HG03354 (cell line): ENCODE data around the gene WNT2.
"Not testable (repeated sequence)": the region's sequence is repeated elsewhere in the genome, so short reads cannot be mapped to it uniquely, and the experiment has no call there.

ENCODE experiments used
- ATAC-seq: cut with Tn5 transposase; IDR thresholded peaks from one replicate; pipeline ENCODE4 v1.9.1; 2021; ENCODE audit warnings: mild to moderate bottlenecking; ENCODE audit not compliant: unreplicated experiment, poor library complexity, severe bottlenecking

The WNT2 gene

DNA sequence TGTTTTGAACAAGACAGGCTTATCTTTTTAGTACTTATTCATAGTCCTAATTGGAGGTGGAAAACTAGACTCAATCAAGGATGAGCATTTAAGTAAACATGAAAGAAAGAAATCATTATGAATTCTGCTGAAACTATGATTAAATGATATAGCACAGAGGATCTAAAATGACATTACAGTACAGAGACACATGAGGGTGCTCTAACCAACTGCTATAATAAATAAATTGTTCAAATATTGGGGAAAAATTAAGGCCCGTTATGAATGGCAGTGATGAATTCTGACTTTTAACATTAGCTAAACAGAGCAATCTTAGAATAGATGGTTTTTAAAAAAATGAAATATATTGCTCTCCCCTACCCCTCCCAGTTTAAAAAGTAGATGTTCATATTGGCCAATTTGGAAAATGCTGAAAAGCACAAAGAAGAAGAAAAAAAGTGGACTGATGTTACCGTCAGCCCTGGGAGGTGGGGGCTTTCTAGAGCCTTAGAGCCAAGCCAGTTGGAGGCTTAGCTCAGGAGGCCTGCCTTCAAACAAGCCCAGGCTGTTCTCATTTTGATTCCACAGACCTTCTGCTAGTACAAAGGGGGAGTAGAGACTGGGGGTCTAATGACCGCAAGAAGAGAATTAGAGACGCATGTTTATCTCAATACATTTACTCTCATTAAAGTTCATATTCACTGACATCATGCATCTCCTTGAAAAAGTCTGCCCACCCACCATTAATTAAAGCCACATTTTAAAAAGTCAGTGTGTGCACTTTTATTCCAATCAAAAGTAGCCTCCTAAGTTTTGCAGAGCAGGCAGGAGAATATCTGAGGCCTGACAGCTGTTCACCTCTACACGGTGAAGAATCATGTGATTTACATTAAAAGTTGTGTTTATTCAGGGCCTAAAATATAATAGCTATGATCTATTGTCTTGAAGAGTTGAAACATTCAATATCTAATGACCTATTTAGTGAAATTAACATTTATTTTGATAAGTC, 10.0 kb downstream of the WNT2 start:
- no peak for ATAC-seq

DNA sequence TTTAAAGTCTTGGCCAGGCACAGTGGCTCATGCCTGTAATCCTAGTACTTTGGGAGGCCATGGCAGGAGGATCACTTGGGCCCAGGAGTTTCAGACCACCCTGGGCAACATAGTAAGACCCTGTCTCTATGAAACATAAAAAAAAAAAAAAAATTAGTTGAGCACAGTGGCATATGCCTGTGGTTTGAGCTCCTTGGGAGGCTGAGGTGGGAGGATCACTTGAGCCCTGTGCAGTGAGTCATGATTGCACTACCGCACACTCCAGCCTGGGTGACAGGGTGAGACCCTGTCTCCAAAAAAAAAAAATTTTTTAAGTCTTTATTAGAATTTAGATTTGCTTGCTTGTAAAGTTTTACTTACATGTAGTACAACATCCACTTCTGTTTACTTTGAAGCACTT, 14.0 kb downstream of the WNT2 start:
- ATAC-seq, result no peak

DNA sequence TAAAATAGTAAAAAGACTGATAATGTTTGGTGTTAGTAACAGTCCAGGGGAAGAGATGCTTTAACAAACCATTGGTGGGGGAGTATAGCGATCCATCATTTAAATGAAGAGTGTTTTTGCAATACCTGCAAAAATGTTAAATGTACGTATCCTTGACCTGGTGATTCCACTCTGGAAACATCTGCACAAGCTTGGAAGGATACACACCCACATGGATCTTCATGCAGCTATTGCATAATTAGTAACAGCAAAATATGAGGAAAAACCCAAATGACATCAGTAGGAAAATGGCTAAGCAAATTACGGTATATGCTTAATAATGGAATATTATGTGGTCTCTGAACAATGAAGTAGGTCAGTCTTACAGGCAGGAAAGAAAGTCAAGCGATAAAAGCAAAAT, 20.5 kb downstream of the WNT2 start:
- ATAC-seq, result no peak

DNA sequence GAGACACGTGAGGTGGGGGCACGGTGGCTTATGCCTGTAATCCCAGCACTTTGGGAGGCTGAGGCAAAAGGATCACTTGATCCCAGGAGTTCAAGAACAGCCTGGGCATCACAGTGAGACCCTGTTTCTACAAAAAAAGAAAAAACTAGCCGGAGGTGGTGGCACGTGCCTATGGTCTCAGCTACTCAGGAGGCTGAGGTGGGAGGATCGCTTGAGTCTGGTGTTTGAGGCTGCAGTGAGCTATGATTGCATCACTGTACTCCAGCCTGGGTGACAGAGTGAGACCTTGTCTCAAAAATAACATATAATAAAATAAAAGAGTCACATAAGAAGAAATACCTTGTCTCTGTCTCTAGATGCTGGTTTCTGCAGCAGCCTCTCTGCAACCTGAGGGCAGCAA, 22.4 kb downstream of the WNT2 start:
- ATAC-seq, result not testable (repeated sequence)

DNA sequence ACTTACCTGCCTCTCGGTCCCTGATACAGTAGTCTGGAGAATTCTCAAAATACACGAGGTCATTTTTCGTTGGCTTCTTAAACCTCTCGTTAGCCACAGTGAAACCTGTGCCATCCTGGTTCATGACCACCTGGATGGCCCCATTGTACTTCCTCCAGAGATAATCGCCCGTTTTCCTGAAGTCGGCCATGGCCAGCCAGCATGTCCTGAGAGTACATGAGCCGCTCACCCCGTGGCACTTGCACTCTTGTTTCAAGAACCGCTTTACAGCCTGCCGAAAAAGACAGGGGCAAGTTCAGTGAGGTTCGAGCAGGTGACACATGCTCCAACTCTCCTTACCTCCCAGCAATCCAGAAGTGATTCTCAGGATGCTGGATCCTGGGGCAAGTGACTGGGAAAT, 25.3 kb downstream of the WNT2 start:
- ATAC-seq, result no peak

GRCh38 chr7:117296066-117296465, 26.8 kb downstream of the WNT2 start:
- ATAC-seq, result no peak

DNA sequence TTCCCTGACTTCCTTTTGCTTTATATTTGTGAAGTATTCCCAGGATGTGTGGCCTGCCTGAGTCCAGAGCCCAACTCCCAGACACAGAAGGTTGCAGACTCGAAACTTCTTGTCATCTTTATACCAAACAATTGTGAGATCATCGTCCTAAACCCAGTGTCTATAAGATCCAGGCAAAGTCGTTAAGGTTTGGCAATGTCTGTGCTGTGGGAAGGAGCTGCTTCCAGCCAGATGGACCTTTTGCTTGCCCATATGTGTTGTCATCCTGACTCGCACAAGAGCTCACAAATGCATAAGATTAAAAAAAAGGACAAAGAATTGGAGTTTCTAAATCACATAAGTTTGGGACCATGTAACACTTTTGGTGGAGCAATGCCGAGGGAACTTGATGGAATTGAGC, 37.0 kb downstream of the WNT2 start:
- ATAC-seq, result no peak

- ATAC-seq, result no peak
These were observed 38.2 kb downstream of the WNT2 start for GRCh38 chr7:117284692-117285091.

DNA sequence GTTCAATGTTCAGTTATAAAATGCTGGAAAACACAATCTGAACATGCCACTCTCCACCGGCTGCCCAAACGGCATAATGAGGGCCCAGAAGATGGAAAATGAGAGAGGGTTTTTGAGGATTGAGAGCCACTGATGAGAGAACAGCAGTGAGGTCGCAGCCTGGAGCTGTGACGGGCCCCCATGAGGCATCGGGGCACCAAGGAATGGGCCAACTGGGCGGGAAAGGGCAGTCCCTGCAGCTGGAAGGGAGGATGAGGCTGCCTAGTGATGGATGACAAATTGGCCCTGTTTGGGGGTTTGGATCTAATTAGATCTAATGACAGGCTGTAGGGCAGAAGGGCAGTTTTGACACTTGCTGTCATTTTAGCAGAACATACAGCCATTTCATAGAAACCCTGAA, 39.1 kb downstream of the WNT2 start:
- no peak for ATAC-seq

GRCh38 chr7:117283371-117283770, 39.5 kb downstream of the WNT2 start:
- no peak for ATAC-seq

- ATAC-seq, result no peak
These were observed 40.5 kb downstream of the WNT2 start for GRCh38 chr7:117282239-117282812.

DNA sequence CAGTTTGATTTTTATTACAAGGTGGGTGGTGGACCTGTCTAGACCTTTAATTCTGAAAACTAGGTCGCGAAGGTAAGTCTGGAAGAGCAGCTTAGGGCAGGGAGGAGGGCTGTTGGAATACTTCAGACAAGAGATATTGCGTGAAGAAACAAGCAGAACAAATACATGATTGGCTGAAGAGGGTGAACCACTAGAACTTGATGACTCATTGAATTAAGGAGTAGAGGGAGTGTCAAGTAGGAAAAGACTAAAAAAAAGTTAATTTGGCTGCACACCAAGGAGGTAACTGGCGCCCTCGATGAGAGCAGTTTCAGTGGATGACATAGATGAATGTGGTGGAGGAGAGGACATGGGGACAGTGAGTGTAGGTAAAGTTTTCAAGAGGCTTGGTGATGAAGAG, 41.3 kb downstream of the WNT2 start:
- ATAC-seq, result no peak

DNA sequence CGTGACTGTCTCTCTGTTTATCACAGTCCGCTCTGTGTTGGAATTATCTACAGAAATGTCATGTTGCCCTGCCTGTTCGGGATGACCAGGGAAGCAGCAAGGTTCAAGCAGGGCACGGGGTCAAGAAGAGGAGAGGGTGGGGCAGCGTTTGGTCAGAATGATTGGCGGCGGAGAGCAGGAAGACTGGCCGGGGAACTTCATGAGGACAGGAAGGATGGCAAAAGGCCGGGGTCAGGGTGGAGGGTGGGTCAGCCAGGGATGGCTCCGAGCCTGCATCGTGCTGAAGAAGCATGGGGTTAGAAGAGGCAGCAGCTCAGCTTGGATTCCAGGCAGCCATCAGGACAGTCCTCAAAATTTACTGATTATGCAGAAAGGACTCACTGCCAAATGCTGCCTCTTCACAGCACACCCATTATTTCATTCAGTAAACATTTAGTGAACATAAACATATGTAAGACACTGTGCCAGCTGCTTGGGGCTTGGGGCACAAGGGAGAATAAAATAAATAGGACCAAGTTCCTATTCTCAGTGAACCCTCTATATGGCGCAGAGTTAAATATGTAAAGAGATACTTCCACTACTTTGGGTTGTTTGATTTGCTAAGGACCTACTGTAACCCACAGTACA, 42.8 kb downstream of the WNT2 start:
- no peak for ATAC-seq

DNA sequence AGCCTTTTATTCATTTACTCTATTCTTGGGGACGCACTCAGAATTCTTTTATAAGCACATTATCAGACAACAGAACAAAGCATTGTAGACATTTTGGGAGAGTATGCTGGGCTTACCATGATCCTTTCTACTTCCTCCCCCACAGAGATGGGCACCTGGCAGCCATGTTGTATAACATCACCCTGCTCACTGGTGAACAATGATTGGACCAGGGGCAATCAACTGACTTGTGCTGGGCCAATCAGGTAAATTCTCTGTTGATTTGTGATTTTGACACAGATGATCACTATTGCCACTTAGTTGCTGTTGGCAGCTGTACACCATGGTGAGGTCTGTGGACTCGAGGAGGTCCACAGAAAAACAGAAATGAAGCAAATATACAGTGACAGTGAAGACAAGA, 43.7 kb downstream of the WNT2 start:
- ATAC-seq, result no peak

- no peak for ATAC-seq
These were observed 44.8 kb downstream of the WNT2 start for GRCh38 chr7:117278040-117278439.

DNA sequence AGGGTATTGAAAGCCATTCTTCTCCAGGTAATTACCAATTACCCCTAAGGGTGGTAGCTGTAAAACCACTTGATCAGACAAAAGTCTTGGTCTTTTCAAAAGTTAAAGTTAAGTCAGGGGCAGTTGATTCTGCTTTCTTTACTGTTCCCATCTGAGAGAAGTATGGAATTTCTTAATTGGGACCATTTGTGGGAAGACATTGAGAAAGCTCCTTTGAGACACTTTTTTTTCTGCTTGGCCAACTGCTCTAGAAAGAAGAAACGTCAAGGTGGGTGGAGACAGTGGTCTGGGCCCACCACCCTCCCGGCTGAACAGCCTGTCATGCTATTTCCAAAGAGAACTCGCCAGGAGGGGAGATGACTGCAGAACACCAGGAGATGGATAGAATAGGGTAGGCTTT, 45.3 kb downstream of the WNT2 start:
- no peak for ATAC-seq

DNA sequence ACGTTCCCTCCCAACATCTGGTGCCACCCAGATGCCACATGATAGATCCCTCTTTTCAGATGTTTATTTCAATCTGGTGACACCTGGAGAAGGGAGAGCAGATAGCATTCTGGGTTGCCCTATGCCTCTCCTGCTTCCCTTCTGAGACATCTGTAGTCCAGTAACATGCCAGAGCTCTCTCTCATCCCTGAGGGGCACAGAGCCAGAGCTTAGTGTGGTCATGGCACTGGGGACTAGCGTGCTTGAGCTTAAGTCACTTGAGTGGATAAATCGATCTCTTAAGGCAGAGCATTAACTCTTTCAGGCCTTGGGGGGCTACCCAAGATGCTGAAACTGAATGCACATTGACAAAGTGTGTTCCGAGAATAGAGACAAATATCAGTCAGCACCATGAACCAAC, 47.9 kb downstream of the WNT2 start:
- no peak for ATAC-seq

DNA sequence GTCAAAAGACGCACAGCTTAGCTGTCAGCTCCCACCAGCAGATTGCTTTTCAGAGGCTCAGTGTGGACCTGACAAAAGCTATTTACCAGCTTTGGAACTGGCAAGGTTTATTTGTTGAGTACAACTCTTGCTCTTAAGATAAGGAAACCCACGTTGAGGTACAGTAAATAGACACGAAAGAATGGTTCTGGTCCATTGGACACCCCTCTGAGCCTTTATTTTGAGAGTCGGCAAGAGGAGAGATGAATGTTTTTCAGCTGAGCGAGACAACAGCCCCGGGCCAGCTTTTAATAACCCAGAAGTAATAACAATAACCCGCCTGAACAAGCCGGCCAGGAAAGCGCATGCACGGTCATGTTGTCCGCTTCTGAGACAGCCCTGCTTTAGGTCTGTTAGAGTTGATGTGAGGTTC, 49.0 kb downstream of the WNT2 start:
- no peak for ATAC-seq

- ATAC-seq, result no peak
These were observed 49.5 kb downstream of the WNT2 start for GRCh38 chr7:117273325-117273724.

GRCh38 chr7:117272017-117272759, 50.7 kb downstream of the WNT2 start:
- ATAC-seq, result no peak
